Measurements from ENCODE around the gene RPL5.

RPL5 gene

GRCh38 chr1:92844439-92844838 is 12.6 kb downstream of the RPL5 start:
- POLR2A ChIA-PET = interaction anchor here (1.4 kb wide), 1 partner anchor 13 kb away, joined by 7 read pairs; the partner anchor contains the start of gene RPL5

GRCh38 chr1:92845908-92846307 is 14.1 kb downstream of the RPL5 start:
- no peak for TF ChIP-seq CTCF (IDR thresholded peaks at IDR 0.05; ENCODE audit: insufficient read depth, low read length, missing control alignments)
- POLR2A ChIA-PET = interaction anchor here (0.7 to 1.4 kb wide), 2 partner anchors 14 to 18 kb away, joined by 3 to 7 read pairs; partner anchors contain the start of gene RPL5
- CTCF ChIA-PET = interaction anchor here (0.9 to 1.7 kb wide), 2 partner anchors 14 to 148 kb away, joined by 3 to 8 read pairs; no protein-coding TSS in a partner anchor
- no peak for DNase-seq (ENCODE audit: low read depth, low spot score)
- H3K4me3 ChIP-seq (ENCODE audit: low read depth, low read length) = no peak overlapping the region

More at GRCh38 chr1:92844439-92844838, 12.6 kb downstream of the RPL5 start:
- no peak for DNase-seq (ENCODE audit: low read depth, low spot score)
- CTCF ChIA-PET = no interaction called here
- no peak for TF ChIP-seq CTCF (IDR thresholded peaks at IDR 0.05; ENCODE audit: insufficient read depth, low read length, missing control alignments)
- no peak overlapping the region for H3K4me3 ChIP-seq (ENCODE audit: low read depth, low read length)

GRCh38 chr1:92848201-92848600 is 16.4 kb downstream of the RPL5 start:
- TF ChIP-seq CTCF (IDR thresholded peaks at IDR 0.05; ENCODE audit: insufficient read depth, low read length, missing control alignments) = no peak
- CTCF ChIA-PET = interaction anchor here (0.9 to 4.3 kb wide), 4 partner anchors 11 to 146 kb away, joined by 3 to 25 read pairs (median 14); partner anchors contain the start of gene RPL5
- POLR2A ChIA-PET = interaction anchor here (0.8 kb wide), 1 partner anchor 16 kb away, joined by 3 read pairs; the partner anchor contains the start of gene RPL5
- H3K4me3 ChIP-seq (ENCODE audit: low read depth, low read length) = no peak overlapping the region
- DNase-seq (ENCODE audit: low read depth, low spot score) = no peak

GRCh38 chr1:92850019-92850418 is 18.2 kb downstream of the RPL5 start:
- no peak for TF ChIP-seq CTCF (IDR thresholded peaks at IDR 0.05; ENCODE audit: insufficient read depth, low read length, missing control alignments)
- CTCF ChIA-PET = interaction anchor here (1.2 to 4.3 kb wide), 4 partner anchors 9 to 144 kb away, joined by 3 to 25 read pairs (median 14); partner anchors contain the start of gene DIPK1A
- POLR2A ChIA-PET = no interaction called here

GRCh38 chr1:92851729-92852128 is 19.9 kb downstream of the RPL5 start:
- POLR2A ChIA-PET = no interaction called here
- CTCF ChIA-PET = interaction anchor here (1.2 to 1.5 kb wide), 2 partner anchors 73 to 138 kb away, joined by 3 to 4 read pairs; no protein-coding TSS in a partner anchor
- no peak for DNase-seq (ENCODE audit: low read depth, low spot score)
- H3K4me3 ChIP-seq (ENCODE audit: low read depth, low read length) = no peak overlapping the region
- TF ChIP-seq CTCF (IDR thresholded peaks at IDR 0.05; ENCODE audit: insufficient read depth, low read length, missing control alignments) = no peak

More at GRCh38 chr1:92850019-92850418, 18.2 kb downstream of the RPL5 start:
- no peak overlapping the region for H3K4me3 ChIP-seq (ENCODE audit: low read depth, low read length)
- DNase-seq (ENCODE audit: low read depth, low spot score) = no peak

- TF ChIP-seq CTCF (IDR thresholded peaks at IDR 0.05; ENCODE audit: insufficient read depth, low read length, missing control alignments) = no peak
- POLR2A ChIA-PET = no interaction called here
- CTCF ChIA-PET = interaction anchor here (0.9 to 13.5 kb wide), 7 partner anchors 21 to 170 kb away, joined by 3 to 493 read pairs (median 4); partner anchors contain the start of gene DIPK1A
- no peak overlapping the region for H3K4me3 ChIP-seq (ENCODE audit: low read depth, low read length)
- no peak for DNase-seq (ENCODE audit: low read depth, low spot score)
Observed at GRCh38 chr1:92853299-92853698, 21.5 kb downstream of the RPL5 start.
